ENCODE results near the gene RPL28.

Gene RPL28

DNA sequence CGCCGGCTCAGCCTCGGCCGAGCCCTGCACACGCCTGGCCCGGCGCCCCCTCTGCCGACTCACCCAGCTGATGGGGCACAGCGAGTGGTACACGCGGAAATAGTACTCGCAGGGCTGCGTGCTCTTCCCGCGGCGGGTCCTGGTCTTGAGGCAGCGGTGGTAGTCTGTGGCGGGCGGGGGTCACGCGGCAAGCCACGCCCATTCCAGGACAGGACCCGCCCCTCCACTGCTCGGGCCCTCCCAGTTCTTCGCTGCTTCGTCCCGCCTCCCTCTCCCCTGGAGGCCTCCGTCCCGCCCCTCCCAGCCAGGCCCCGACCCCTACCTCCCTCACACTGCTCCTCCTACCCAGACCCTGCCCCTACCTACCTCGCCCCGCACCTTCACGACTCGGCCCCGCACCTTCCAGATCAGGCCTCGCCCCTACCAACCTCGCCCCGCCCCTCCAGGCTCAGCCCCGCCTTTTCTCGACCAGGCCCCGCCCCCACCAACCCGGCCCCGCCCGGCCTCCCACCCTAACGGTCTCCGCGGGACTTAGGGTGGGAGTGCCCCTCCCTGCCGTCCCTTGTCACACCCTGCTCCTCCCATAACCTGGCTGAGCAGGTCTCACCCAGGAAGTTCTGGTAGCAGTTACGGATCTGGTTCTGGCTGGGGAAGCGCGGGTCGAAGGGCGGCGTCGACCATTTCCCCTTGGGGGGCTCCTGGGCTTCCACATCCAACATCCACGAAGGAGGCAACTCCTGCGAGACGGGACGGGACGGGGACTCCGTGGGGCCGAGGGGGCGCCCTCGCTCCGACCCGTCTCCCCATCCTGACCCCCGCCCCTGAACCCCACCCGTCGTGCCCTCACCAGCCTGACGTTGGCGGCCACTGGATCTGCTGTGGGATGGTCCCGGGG, 31.7 kb upstream of the RPL28 start:
- DNase-seq: peak; percentile 22 to 55 (median 36)

DNA sequence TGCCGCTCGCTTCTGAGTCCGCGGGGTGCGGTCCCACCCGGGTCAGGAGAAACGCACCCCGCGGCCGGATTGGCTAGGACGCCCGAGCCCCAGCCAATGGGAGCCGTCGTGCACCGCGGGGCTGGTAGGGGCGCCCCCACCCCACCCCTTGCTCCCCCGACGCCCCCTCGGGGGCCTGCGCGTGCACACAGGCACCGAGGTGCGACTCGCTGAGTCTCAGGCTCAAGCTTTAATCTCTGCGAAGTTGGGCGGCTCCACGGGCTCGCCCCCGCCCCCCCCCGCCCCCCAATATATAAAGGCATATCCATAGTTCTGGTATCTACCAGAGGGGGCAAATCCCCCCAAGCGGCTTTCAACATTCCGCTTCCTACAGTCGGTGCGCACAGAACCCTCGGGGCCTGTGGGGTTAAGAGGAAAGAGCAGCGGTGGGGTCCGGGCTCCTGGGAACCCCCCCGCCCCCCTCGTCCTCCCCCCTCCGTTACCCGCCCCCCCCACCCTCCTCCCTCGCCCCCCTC, 31.0 kb upstream of the RPL28 start, which contains the start of gene COX6B2:
Gene COX6B2 (minus strand): TSS at position 22 of the 515 bp plus-strand sequence. CDS start 198 bp downstream, outside the sequence.
- no peak for DNase-seq

DNA sequence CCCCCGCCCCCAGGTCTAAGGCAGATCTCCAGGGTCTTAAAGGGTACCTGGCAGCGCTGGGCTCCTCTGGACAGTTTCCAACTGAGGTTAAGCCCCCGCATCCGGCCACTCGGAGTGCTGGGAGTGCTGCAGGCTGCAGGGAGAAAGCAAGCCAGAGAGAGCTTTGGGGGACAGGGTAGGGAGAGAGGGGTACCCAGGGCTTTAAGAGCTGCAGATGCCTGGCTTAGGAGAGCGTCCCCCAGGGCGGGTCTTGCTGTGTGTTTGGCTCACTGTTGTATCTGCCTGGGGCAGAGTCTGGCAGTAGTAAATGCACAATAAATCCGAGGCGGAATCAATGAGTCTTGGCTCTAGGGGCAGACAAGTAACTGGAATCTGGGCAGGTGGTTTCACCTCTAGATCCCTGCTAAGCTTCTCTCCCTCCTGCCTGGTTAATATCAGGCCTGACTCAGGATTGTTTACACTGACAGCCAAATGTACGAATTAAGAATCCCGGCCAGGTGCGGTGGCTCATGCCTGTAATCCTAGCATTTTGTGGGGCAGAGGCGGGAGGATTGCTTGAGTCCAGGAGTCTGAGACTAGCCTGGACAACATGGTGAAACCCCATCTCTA, 30.4 kb upstream of the RPL28 start:
- no peak for DNase-seq

DNA sequence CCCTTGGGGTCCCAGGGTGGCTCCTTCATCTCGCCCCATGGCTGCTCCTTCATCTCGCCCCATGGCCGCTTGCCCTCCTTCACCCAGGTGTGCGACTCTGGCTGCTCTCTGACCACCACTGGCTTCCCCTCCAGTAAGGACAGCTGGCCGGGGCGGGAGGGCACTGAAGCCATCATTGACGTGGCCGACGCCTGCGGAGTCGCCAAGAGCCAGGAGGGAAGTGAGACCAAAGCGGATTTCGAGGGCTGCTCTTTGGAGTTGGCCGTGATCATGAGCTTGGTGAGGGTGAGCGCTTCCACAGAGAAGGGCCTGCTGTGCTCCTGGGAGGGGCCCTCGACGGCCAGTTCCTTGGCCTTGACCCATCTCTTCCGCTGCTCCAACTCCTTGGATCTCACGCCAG, 27.2 kb upstream of the RPL28 start:
- DNase-seq: no peak

DNA sequence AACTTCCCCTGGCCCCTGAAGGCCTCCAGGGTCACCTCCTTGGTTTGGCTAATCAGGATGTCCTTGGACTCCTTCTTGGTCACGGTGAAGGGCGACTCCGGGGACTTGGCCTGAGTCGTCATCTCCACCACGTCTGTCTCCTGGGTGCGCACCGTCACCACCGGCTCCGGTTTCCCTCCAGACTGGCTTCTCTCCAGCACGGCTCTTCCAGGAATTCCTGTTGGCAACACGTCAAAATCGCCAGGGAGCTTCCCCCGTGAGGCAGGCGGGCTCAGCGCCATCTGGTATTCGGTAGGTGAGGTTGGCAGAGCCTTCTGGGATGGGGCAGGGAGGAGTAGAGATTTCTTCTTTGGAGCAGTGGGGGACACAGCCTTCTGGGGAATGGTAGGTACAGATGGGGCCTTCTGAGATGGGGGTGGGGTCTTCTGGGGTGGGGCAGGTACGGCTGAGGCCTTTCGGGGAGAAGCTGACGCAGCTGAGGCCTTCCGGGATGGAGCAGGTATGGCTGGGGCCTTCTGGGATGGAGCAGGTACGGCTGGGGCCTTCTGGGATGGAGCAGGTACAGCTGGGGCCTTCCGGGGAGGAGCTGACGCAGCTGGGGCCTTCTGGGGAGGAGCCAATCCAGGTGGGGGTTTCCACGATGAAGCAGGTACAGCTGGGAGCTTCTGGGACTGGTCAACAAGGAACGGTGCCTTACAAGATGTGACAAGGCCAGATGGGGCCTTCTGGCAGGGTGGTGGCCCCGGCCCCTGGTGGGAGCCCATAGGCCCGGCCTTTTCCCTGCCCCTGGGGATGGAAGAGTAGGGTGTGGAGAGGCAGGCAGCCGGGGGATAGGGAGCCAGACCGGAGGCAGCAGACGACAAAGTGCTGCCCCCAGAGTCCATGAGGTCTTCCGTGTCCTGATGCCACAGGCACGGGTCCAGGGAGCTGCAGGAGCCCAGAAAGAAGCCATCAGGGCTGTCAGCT, 26.5 kb upstream of the RPL28 start:
- DNase-seq: no peak

DNA sequence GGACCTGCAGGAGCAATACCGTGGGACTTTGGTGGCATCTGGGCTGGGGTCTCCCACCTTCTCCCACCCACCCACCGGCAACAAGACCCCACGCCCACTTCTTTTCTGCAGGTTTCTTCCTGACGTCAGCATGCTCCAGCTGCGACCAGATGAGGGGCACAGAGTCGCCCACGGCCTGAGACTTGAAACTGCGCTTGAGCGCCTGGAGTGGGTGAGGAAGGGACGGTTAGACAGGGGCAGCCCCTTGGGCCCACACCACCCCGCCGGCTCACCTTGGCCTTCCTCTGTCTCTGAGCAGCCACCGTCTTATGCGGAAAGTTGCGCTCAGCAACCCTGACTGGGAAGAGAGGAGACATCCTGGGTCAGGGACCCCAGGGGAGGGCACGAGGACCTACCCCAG, 24.8 kb upstream of the RPL28 start:
- DNase-seq: no peak

DNA sequence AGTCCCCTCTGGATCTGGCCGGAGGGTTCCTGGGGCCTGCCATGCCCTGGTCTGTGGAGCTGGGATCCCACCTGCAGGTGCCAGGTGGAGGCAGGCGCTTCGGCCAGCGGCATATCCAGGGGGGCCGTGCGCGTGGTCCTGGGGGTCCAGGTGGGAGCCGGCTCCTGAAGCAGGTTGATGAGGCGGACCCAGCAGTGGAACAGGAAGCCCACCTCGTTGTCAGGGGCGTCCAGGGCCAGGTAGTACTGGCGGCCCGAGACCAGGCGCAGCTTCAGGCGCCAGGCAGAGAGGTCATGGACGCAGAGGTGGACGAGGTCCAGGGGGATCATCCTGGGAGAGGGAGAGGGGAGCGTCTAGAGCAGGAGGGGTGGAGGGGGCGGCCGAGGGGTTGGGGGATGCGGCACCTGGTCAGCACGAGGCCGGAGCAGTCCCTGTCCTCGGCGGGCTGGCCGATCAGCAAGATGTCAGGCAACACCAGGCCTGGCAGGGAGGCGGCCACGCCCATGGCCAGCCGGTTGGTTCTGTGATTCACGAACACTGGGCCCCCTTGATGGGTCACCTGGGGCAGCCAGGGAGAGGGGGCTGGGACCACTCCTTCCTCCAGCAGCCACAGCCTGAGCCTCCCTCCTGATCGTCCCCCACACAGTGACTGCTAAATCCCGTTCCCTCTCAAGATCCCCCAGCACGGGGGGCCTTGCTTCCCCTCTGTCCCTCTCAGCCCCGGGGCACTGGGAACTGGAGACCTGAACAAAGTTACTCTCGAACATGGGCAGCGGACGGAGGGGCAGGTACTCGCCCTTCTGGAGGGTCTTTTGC, 23.4 kb upstream of the RPL28 start:
- DNase-seq: no peak

DNA sequence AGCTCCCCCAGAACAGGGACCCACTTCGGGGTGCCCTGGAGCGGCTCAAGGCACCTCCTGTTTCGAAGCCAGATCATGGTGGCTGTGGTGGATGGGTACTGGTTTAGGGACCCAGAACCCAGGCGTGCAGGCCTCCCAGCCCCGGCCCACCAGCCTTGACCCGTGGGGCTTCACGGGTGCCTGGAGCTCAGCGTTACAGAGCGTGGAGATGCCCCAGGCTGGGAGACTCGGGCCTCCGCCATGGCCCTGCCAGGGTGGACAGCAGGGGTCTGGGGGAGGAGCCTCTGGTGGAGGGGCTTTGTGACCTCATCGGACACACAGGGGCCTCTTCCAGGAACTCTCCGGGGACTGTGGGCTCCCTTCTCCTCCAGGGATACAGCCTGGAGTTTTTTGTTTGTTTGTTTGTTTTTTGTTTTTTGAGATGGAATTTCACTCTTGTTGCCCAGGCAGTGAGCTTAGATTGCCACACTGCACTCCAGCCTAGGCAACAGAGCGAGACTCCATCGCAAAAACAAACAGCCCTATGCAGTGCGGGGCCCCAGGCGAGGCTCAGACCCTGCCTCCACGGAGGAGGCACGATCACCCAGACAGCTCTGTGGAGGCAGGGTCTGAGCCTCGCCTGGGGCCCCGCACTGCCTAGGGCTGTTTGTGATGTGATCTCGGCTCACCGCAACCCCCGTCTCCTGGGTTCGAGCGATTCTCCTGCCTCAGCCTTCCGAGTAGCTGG, 22.6 kb upstream of the RPL28 start, which contains the start of gene GARIN5B:
Gene GARIN5B (minus strand): TSS at position 271 of the 727 bp plus-strand sequence. CDS start 194 bp downstream, at position 77.
- DNase-seq: no peak

DNA sequence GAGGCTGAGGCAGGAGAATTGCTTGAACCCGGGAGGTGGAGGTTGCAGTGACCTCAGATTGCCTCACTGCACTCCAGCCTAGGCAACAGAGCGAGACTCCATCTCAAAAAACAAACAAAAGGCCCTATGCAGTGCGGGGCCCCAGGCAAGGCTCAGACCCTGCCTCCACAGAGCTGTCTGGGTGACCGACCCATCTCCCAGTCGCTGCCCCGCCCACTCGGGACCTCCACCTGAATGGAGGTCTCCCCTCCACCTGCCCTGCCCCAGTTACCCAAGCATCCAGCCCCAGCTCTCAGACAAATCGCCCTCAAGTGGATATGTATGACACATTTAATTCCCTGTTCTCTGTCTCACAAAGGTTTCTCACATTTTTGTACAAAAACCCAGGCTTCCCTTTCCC, 20.5 kb upstream of the RPL28 start:
- no peak for DNase-seq

DNA sequence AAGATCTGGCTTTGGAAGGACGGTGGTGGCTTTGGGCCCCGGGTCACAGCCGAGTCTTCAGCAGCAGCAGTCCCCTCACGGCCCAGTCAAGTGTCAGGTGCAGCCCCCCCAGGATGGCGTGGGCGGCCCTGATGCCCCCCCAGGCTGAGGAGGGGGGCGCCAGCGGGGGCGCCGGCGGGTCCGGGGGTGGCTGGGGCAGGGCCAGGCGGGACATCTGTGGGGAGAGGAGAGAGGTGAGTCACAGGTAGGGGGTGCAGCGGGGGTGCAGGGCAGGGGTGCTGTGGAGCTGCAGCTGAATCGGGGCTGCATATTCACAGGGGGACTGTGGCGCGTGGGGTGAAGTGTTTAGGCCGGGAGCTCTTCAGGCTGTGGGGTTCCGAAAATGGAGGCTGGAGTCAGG, 19.8 kb upstream of the RPL28 start:
- DNase-seq: no peak

DNA sequence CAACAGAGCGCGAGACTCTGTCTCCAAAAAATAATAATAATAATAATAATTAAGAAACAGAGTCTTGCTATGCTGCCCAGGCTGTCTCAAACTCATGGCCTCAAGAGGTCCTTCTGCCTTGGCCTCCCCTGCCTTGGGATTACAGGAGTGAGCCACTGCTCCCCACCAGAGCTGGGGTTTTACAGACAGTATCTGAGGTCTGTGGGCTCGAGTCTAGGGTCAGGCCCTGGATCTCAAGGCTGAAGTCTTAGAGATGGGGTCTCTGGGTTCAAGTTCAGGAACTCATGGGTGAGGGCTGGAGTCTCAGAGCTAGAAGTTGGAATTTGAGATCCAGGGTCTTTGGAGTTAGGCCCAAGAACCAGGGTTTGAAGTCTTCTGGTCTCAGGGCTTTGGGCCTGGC, 18.9 kb upstream of the RPL28 start:
- DNase-seq: no peak

DNA sequence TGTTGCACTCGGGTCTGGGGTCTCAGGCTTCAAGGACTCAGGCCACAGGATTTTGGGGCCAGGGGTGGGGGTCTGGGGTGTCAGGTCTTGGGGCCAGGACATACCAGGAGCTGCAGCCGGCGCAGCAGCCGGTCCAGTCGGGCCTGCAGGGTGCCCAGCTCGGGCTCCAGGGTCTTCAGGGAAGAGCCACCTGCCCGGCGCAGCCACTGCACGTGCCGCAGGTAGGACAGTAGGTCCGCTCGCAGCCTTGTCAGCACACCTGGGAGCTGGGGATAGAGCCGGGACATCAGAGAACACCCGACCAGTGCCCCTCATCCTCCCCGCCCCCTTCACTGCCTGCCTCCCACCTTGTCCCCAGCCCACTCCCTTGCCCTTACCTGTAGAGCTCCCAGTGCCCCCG, 17.6 kb upstream of the RPL28 start:
- no peak for DNase-seq

DNA sequence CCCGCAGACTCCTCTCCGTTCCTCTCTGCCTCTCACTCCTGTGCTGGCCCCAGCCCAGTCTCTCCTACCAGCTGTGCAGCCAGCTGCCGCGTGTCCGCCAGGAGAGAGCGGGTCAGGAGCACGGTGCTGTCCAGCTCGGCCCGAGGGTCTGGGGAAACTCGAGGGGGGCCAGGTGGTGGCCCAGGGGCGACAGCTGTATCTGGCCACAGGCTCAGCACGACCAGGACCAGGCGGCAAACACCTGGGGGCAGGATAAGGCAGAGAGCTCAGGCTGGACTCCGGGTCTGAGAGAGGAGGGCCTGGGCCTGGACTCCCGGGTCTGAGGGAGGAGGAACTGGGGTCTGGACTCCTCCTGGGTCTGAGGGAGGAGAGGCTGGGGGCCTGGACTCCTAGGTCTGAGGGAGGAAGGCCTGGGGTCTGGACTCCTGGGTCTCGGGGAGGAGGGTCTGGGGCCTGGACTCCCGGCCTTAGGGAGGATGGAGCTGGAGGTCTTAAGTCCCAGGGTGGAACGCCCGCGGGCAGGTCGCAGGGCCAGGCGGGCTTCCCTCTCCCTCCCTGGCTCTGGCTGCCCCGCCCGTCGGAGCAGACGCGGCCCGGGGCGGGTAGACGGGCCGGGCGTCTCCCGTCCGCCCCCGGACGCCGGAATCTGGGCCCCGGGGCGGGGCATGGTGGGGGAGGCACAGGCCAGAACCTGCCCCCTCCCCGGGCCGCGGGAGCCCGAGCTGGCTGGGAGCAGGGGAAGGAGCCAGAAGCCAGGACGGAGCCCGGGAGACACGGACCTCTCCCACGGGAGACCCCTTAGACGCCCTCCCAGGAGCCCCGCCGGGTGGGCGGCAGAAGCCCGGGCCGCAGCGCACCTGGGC, 16.8 kb upstream of the RPL28 start:
- DNase-seq: peak in 1 of 4 experiments; percentile 6

DNA sequence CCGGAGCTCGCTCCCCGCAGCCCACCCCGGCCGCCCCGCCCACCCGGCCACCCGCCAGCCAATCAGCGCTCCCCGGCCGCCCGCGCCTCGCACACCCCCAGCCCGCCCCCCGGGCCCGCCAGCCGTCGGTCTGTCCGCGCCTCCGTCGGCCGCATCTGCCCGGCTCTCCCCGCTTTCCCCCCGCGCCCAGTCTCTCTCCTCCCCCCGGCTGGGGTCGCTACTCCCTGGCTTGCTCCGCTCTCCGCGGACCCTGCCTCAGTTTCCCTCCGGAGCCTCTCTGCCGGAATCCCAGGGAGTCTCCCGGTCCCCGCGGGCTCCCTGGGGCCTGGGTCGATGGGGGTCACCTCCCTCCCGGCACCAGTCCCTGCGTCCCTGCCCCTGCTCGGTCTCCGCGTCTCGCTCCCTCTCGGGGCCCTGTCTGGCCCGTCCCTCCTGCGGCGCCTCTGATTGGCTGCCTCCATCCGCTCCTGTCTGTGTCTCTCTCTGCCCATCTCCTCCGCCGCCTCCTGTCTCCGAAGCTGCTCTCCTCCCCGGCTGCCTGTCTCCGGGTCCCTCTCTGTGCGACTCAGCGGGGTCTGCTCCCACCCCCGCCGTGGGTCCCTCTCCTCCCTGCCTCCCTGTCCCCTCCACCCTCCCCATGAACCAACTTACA, 16.0 kb upstream of the RPL28 start:
- DNase-seq: no peak

DNA sequence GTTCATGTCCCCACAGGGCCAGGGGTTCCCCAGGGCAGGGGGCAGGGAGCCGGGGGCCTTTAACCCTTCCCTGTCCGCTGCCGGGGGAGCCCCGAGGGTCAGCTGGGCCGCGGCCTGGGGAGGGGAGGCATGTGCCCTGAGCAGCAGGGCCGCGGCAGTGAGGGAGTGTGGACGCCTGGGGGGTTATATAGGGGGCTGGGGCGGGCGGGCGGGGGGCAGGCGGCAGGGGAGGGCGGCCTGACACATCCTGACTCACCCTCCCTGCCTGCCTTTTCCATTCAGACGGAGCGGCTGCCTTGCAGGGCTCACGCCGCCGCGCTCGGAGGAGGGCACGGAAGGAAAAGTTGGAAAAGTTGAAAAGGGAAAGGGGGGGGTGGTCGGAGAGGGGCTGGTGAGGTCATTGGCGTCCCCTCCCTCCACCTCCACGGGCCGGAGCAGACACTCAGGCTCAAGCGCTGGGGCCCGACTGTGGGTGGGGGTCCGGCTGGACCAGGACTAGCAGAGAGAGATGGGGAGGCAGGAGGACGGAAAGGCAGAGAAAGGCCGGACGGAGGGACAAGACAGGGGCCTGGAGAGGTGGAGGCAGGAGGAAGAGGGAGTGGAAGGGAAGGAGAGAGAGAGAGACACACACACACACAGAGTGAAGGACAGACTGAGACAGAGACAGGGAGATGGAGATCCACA, 15.3 kb upstream of the RPL28 start, which contains the start of gene IL11:
Gene IL11 (minus strand): TSS at position 159 of the 684 bp plus-strand sequence. CDS start 153 bp downstream, at position 6.
- DNase-seq: no peak

DNA sequence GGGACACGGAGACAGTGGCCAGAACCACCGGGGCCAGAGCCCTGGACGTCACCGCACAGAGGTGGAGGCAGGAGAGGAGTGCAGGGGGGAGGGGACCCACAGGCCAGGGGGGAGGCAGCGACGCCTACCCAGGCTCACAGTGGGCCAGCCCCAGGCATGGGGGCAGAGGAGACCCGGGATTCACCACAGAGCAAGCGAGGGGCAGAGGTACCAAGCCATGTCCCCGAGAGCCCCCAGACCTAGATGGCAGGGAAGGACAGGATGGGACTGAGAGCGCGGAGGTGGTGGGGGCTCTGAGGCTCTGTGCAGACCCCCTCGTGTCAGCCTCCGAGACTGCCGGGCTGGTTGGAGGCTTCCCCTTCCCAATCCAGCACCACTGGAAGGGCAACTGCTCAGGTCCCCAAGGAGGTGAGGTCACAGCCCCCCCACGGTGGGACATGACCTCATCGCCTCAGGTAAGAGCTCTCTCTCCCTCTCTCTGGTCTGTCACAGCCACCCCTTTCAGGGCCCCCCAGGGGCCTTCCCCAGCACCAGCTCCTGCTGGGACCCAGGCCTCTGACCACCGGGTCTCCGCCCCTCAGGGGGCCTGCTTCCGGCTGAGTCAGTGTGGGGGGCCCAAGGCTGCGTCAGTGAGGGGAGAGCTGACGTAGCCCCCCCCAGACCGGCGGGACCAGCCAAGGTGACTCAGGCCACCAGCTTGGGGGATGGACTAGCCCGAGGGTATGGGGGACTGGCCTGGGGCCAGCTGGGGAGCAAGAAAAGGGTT, 13.2 kb upstream of the RPL28 start:
- DNase-seq: no peak

DNA sequence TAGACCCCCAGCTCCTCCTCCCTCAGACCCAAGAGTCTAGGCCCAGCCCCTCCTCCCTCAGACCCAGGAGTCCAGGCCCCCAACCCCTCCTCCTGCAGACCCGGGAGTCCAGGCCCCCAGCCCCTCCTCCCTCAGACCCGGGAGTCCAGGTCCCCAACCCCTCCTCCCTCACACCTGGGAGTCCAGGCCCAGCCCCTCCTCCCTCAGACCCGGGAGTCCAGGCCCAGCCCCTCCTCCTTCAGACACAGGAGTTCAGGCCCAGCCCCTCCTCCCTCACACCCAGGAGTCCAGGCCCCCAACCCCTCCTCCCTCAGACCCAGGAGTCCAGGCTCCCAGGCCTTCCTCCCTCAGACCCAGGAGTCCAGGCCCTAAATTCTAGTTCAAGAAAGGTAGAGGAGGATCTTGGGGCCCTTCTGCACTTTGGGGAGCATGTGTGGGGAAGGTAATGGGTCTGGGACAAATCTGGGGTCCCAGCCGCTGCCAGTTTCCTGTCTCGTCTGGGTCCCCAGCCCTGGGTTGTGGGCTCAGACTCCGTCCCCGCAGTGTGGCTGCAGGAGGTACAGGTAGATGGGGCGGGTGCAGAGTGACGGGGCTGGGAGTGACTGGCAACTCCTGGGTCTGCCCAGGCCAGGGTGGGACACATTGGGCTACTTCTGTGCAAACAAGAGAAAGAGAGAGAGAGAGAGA, 12.3 kb upstream of the RPL28 start:
- DNase-seq: no peak

Measured in activated naive CD4-positive, alpha-beta T cell (primary cell).